ENCODE results near the gene KLK3.

KLK3 gene

DNA sequence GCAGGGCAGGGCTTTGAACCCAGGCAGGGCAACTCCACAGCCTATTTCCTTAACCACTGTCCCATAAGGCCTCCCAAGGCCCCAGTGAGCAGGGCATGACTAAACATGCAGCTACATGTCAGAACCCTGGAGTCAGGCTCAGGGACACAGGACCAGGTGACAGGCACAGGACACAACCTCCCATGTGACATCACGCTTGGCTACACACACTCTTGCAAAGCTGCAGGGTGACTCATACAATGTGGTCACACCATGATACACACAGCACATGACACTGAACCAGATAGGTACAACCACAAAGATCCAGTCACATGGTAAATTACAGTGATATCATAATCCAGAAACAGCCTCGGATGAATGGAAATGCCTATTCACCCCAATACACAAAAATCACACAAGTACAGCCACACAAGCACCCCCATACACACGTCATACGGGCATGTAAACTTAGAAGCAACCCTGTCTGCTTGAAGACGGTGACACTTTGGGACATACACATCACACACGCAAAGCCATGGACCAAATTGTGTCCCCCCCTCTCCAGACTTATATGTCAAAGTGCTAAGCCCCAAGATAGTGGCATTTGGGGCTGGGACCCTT lies 42.0 kb downstream of the KLK3 start:
- peak; percentile 77 for DNase-seq (ENCODE audit: low spot score)
- FAIRE-seq, result peak; percentile 67

DNA sequence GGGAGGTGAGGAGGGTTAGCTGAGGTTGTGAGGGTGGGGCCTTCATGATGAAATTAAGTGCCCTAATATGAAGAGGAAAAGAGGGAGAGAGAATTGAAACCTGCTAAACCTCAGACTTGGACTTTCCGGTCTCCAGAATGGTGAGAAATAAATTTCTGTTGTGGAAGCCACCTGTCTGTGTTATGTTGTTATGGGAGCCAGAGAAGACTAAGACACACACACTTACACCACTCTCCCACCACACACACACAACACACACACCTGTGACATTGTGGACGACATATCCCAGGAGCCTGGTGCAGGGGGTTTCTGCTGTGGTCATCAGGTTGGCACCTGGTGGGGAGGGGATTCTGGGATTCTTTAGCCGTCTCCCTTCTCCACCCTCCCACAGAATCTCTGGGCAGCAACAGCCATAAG lies 42.5 kb downstream of the KLK3 start:
- FAIRE-seq (no peak), DNase-seq (ENCODE audit: low spot score) (no peak)

DNA sequence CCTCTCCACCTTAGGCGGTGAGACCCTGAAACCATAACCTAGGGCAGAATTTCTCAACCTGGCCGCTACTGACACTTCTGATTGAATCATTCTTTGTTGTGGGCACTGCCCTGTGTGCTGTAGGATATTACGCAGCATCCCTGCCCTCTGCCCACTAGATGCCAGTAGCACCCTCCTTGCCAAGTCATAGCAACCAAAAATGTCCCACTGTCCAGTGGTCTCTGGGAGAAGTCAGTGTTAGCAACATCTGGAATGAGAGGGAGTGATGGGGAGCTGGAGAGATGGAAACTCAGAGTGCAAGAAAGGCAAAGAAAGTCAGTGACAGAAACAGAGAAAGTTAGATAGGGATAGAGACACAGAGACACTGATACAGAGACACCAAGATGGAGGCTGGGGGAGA lies 42.9 kb downstream of the KLK3 start:
- FAIRE-seq (no peak), DNase-seq (ENCODE audit: low spot score) (no peak)

- FAIRE-seq, result no peak
- DNase-seq (ENCODE audit: low spot score), result no peak
Observed at GRCh38 chr19:50898018-50898417, 43.3 kb downstream of the KLK3 start.

DNA sequence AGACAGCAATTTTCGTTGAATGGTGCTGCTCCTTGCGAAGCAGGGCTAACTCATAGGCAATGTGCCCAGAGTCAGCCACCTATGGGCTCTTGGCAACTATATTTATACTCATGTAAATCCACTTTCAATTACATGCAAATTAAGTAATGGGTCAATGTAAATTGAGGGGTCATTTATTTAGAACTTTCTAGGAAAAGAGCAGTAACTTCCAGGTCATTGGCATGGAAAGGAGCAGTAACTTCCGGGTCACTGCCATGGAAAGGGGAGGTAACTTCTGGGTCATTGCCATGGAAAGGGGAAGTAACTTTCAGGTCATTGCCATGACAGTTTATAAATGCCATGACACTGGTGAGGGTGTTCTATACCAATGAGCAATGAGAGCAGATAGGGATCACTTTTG lies 44.9 kb downstream of the KLK3 start:
- no peak for FAIRE-seq
- DNase-seq (ENCODE audit: low spot score), result no peak

GRCh38 chr19:50902640-50903039 lies 47.9 kb downstream of the KLK3 start:
- DNase-seq (ENCODE audit: low spot score) (no peak), FAIRE-seq (no peak)

GRCh38 chr19:50906217-50906616 lies 51.5 kb downstream of the KLK3 start:
- FAIRE-seq (no peak), DNase-seq (ENCODE audit: low spot score) (no peak)

DNA sequence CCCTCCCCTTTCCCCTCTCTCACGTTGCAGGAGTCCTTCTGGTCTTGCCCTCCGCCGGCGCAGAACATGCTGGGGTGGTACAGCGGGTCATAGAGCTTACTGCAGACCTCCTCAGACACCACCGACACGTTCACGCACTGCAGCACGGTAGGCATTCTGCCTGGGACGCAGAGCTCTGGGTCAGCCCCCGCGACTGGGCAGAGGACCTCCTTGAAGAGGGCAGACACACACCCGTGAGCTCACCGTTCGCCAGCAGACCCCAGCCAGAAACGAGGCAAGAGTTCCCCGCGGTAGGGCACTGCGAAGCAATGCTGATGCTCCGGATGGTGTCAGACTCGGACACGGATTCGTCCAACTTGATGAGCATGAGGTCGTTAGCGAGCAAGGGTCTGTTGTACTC lies 53.6 kb downstream of the KLK3 start:
- FAIRE-seq, result no peak

DNA sequence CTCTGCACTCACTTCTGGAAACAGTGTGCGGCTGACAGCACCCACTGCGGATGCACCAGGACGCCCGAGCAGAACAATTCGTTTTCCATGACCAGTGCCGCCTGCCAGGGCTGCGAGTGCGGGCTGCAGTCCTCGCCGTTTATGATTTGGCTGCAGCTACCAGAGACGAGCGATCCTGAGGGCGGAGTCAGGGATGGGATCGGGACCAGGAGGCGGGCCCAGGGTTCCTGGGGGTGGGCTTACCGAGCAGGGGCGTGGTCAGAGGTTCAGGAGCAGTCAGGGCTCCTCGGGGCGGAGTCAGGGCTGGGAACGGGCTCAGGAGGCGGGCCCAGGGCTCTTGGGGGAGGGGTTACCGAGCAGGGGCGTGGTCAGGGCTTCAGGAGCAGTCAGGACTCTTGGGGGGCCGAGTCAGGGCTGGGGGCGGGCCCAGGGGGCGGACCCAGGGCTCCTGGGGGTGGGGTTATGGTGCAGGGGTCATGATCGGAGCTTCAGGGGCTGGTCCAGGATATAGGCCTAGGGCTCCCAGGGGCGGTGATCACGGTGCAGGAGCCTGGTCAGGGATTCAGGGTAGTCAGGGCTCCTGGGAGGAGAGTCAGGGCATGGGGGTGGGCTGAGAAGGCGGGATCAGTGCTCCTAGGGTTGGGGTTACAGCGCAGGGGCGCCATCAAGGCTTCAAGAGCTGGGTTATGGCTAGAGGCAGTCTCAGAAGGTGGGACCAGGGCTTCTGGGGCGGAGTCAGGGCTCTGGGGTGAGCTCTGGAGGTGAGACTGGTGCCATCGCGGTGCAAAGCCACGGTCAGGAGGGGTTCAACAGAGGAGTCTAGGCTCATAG lies 54.7 kb downstream of the KLK3 start:
- FAIRE-seq (no peak), DNase-seq (ENCODE audit: low spot score) (no peak)

More for the DNA sequence above, 53.6 kb downstream of the KLK3 start:
- DNase-seq (ENCODE audit: low spot score), result no peak
